GM23338 (cell line): Measurements from ENCODE around the gene HERC2. TPM values are rescaled to one million over a fixed set of nuclear protein-coding genes. Genes with fewer than 3 reads are reported as not detected.
"Not testable (repeated sequence)": the region's sequence is repeated elsewhere in the genome, so short reads cannot be mapped to it uniquely, and the experiment has no call there.

Source experiments
- ATAC-seq: fragments of 200-7000 bp; cut with Tn5 transposase; 3 replicates; pipeline ENCODE4 v1.9.1; 2020
- DNase-seq: peaks from one replicate; pipeline ENCODE4 v3.0.0-alpha.2; 2015; ENCODE audit warnings: low spot score
- H2AFZ ChIP-seq: fragments of 200-600 bp; sonication (generic); 2 replicates; pipeline ENCODE4 v1.8.0; 2016; ENCODE audit warnings: antibody characterized with exemption, mild to moderate bottlenecking, moderate library complexity
- H3F3A ChIP-seq: fragments of 200-600 bp; sonication (generic); replicated peaks from 2 replicates; pipeline ENCODE4 v1.8.0; 2017; ENCODE audit warnings: antibody characterized with exemption, mixed run types, low read depth
- H3K27ac ChIP-seq: fragments of 200-600 bp; sonication (generic); 2 replicates; pipeline ENCODE4 v1.6.1; 2016; ENCODE audit warnings: low read depth
- H3K27me3 ChIP-seq: fragments of 200-600 bp; sonication (generic); 2 replicates; pipeline ENCODE4 v1.8.0; 2016; ENCODE audit warnings: mild to moderate bottlenecking, mixed run types, moderate library complexity; ENCODE audit not compliant: insufficient read depth
- H3K36me3 ChIP-seq: fragments of 200-600 bp; sonication (generic); 2 replicates; pipeline ENCODE4 v1.8.0; 2016; ENCODE audit warnings: mild to moderate bottlenecking; ENCODE audit not compliant: insufficient read depth
- H3K4me1 ChIP-seq: fragments of 200-600 bp; sonication (generic); 2 replicates; pipeline ENCODE4 v1.8.0; 2016; ENCODE audit warnings: mild to moderate bottlenecking, moderate library complexity; ENCODE audit not compliant: insufficient read depth
- H3K4me2 ChIP-seq: fragments of 200-600 bp; sonication (generic); 2 replicates; pipeline ENCODE4 v1.7.1; 2017; ENCODE audit warnings: mixed run types
- H3K4me3 ChIP-seq: fragments of 200-600 bp; sonication (generic); 2 replicates; pipeline ENCODE4 v1.6.1; 2016; ENCODE audit warnings: mixed run types
- H3K79me2 ChIP-seq: fragments of 200-600 bp; sonication (generic); replicated peaks from 2 replicates; pipeline ENCODE4 v1.8.0; 2017; ENCODE audit warnings: mild to moderate bottlenecking; ENCODE audit not compliant: insufficient read depth
- H3K9me2 ChIP-seq: fragments of 200-600 bp; sonication (generic); 2 replicates; pipeline ENCODE4 v1.8.0; 2017; ENCODE audit not compliant: insufficient read depth
- H4K20me1 ChIP-seq: fragments of 200-600 bp; sonication (generic); replicated peaks from 2 replicates; pipeline ENCODE4 v1.8.0; 2017; ENCODE audit warnings: mild to moderate bottlenecking; ENCODE audit not compliant: insufficient read depth
- H3K27ac Mint-ChIP-seq: 2 replicates; pipeline ENCODE4 v1.8.0; 2020; ENCODE audit warnings: inconsistent platforms, mild to moderate bottlenecking, moderate library complexity, mixed read lengths
- H3K27me3 Mint-ChIP-seq: 3 replicates; pipeline ENCODE4 v1.8.0; 2022; ENCODE audit warnings: low read depth, mild to moderate bottlenecking, moderate library complexity, mixed read lengths, inconsistent platforms; ENCODE audit not compliant: insufficient read depth, poor library complexity
- H3K36me3 Mint-ChIP-seq: 3 replicates; pipeline ENCODE4 v1.8.0; 2021; ENCODE audit warnings: low read depth, mild to moderate bottlenecking, inconsistent platforms, moderate library complexity, mixed read lengths
- H3K4me1 Mint-ChIP-seq: 3 replicates; pipeline ENCODE4 v1.8.0; 2020; ENCODE audit warnings: mild to moderate bottlenecking, inconsistent platforms, mixed read lengths
- H3K4me3 Mint-ChIP-seq: 3 replicates; pipeline ENCODE4 v1.8.0; 2021; ENCODE audit warnings: moderate library complexity, mild to moderate bottlenecking, inconsistent platforms, mixed read lengths
- H3K9me3 Mint-ChIP-seq: 3 replicates; pipeline ENCODE4 v1.8.0; 2020; ENCODE audit warnings: moderate library complexity, mild to moderate bottlenecking, inconsistent platforms, mixed read lengths
- CTCF ChIP-seq, 2 experiments: fragments of 200-600 bp in 1 of 2; sonication (generic) in 1 of 2; conservative IDR thresholded peaks; 2 replicates each; pipeline versions ENCODE4 v1.5.1 to v1.6.1; 2016 to 2017; ENCODE audit warnings: antibody characterized with exemption in 2 of 2, low read depth in 2 of 2, mild to moderate bottlenecking in 2 of 2, moderate library complexity in 1 of 2
- EZH2phosphoT487 ChIP-seq: fragments of 200-600 bp; sonication (generic); IDR thresholded peaks from one replicate; pipeline ENCODE4 v1.8.1; 2018; ENCODE audit warnings: antibody characterized with exemption; ENCODE audit not compliant: unreplicated experiment
- JUNB ChIP-seq: IDR thresholded peaks from one replicate; pipeline ENCODE4 v1.6.1; 2016; ENCODE audit warnings: antibody characterized with exemption; ENCODE audit not compliant: unreplicated experiment
- POLR2AphosphoS5 ChIP-seq: IDR thresholded peaks from 2 replicates; pipeline ENCODE4 v1.6.1; 2016; ENCODE audit warnings: antibody characterized with exemption, low read depth
- ZNF114 ChIP-seq: fragments of 250-450 bp; sonication (Bioruptor Pico); IDR thresholded peaks from 2 replicates; pipeline ENCODE4 v1.5.0; 2020; ENCODE audit warnings: mild to moderate bottlenecking, moderate library complexity
- polyA plus RNA-seq: library from polyadenylated mRNA; unstranded; fragments of >200 nt; fragmentation: Nextera tagmentation; extraction: Ambion mirVana; gene quantifications from 2 replicates; pipeline ENCODE4 v1.2.1, GENCODE V29; 2016
- total RNA-seq: library from RNA; depleted of rRNA; stranded (reverse); fragments of >200 nt; shearing (Covaris generic); gene quantifications from 2 replicates; pipeline ENCODE4 v1.2.3, GENCODE V29; 2014

Gene HERC2
- total and polyA plus RNA-seq, 2 experiments from 2014 or later: 71.3 to 80.7 TPM

DNA sequence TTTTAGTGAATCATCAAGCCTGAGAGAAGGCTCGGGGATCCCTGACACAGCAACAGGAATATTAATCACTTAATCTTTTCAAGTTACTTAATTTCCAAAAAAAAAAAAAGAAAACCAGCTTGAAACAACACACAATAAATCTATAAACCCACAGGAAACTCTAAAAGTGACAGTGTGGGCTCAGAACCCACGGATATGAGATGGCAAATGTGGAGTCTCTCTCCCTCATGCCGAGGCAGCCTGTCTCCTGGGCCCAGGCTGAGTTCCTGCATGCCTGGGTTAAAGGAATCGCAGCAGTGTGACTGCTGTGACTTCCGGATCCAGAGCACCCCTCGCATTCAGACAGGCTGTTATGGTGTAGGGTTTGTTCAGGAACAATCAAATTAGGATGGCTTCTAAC is 90.2 kb downstream of the HERC2 start:
- not testable (repeated sequence) for H3K36me3 ChIP-seq, H3K9me2 ChIP-seq, ATAC-seq, H3K4me3 Mint-ChIP-seq, H4K20me1 ChIP-seq, H3K27me3 Mint-ChIP-seq, H3K27ac ChIP-seq, DNase-seq, H3F3A ChIP-seq, H3K4me2 ChIP-seq, H3K4me1 Mint-ChIP-seq, H2AFZ ChIP-seq, H3K4me3 ChIP-seq, H3K4me1 ChIP-seq, H3K79me2 ChIP-seq, H3K27me3 ChIP-seq, H3K27ac Mint-ChIP-seq, H3K9me3 Mint-ChIP-seq
- H3K36me3 Mint-ChIP-seq: peaks cover 60% of the 10 kb centered on the region

GRCh38 chr15:28231336-28231735 is 90.6 kb downstream of the HERC2 start:
- not testable (repeated sequence) for H3K4me3 ChIP-seq, H4K20me1 ChIP-seq, DNase-seq, ATAC-seq, H3K79me2 ChIP-seq, H3K36me3 ChIP-seq, H3K27ac Mint-ChIP-seq, H3K9me3 Mint-ChIP-seq, H3K9me2 ChIP-seq, H3K27me3 Mint-ChIP-seq, H3K4me3 Mint-ChIP-seq, H3K27me3 ChIP-seq, H3K4me2 ChIP-seq, H3K4me1 Mint-ChIP-seq, H3K27ac ChIP-seq, H2AFZ ChIP-seq, H3K4me1 ChIP-seq, H3F3A ChIP-seq
- H3K36me3 Mint-ChIP-seq: peaks cover 60% of the 10 kb centered on the region

DNA sequence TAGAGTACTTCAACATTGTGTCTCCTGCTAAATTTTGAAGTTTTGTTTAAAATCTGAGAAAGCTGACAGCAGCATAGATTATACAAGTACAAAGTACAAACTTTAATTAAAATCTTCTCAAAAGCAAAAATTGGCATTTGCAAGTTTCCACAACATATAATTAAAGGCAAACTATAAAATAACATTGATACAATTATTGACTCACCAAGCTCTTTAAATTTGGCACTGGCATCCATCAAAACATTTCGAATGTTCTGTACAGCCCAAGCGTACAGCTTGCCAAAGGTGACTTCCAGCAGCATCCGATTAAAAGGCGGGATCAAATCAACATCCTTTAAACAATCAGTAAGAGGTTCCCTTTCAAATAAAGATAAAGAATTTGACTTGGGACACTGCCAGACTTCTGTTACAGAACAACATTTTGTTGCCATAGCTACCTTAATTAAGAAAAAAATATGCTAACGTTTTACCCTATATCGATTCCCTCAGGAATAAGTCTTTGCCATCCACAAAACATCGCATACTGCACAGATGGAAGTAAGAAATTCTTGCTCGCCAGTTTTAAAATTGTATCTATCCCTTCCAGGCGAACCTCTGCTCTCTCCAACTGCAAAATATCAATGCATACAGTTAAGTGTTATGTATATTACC is 92.9 kb downstream of the HERC2 start:
- H3K4me2 ChIP-seq, H3K27ac Mint-ChIP-seq, H3K9me2 ChIP-seq, H3K4me3 ChIP-seq, H3K9me3 Mint-ChIP-seq, H2AFZ ChIP-seq, H3F3A ChIP-seq, H3K27me3 ChIP-seq, DNase-seq, H3K4me3 Mint-ChIP-seq, H3K27me3 Mint-ChIP-seq, ATAC-seq, H3K36me3 ChIP-seq, H3K79me2 ChIP-seq, H3K4me1 ChIP-seq, H3K4me1 Mint-ChIP-seq, H4K20me1 ChIP-seq, H3K27ac ChIP-seq: not testable (repeated sequence)
- peaks cover 66% of the 10 kb centered on the region for H3K36me3 Mint-ChIP-seq

- Histone ChIP-seq H3K36me3 (peaks cover 9% of the 10 kb centered on the region; the same call in 1 of the 2 replicates), H3K4me2 (no peak overlapping the region), H3F3A (no peaks in the 10 kb centered on the region), H4K20me1 (0 out of 2 replicates have a peak, but pooled peaks cover 5% of the 10 kb centered on the region), H3K27me3 (no peaks in the 10 kb centered on the region), H3K4me1 (no peaks in the 10 kb centered on the region), H2AFZ (no peak overlapping the region), H3K4me3 (no peak overlapping the region), H3K9me2 (no peaks in the 10 kb centered on the region), H3K27ac (no peak overlapping the region), H3K79me2 (peaks cover 3% of the 10 kb centered on the region)
- DNase-seq: no peak
- peaks cover 6% of the 10 kb centered on the region for H3K27me3 Mint-ChIP-seq
- no peak overlapping the region for H3K27ac Mint-ChIP-seq
- H3K4me1 Mint-ChIP-seq: no peaks in the 10 kb centered on the region
- no peak overlapping the region for H3K4me3 Mint-ChIP-seq
- H3K36me3 Mint-ChIP-seq: peaks cover 64% of the 10 kb centered on the region
- ATAC-seq: no peak
- no peak for TF ChIP-seq JUNB
- no peak for TF ChIP-seq ZNF114 (CRISPR knock-in tag)
- no peak for TF ChIP-seq CTCF (conservative IDR thresholded peaks at IDR 0.05; ENCODE audit: low read depth in 2 of 2)
- TF ChIP-seq POLR2AphosphoS5: no peak
- TF ChIP-seq EZH2phosphoT487: no peak
- H3K9me3 Mint-ChIP-seq: no peaks in the 10 kb centered on the region
These were observed 93.9 kb downstream of the HERC2 start for GRCh38 chr15:28228096-28228495.
